SK-N-SH treated with all-trans-retinoic acid at 6 μM for 48 hours (cell line): ENCODE results near the gene DTNBP1.

ENCODE experiments used
- ARNTL ChIP-seq: fragments of 450-650 bp; formaldehyde crosslinking; IDR thresholded peaks from 2 replicates; pipeline ENCODE4 v1.5.0; 2020; ENCODE audit warnings: low read depth, mild to moderate bottlenecking, moderate library complexity, borderline replicate concordance
- RARB ChIP-seq: fragments of 250-450 bp; sonication (Bioruptor Pico); IDR thresholded peaks from 2 replicates; pipeline ENCODE4 v1.8.0; 2021; ENCODE audit warnings: mild to moderate bottlenecking, moderate library complexity
- TOX ChIP-seq: fragments of 250-450 bp; sonication (Bioruptor Pico); IDR thresholded peaks from 2 replicates; pipeline ENCODE4 v1.8.0; 2021; ENCODE audit warnings: mild to moderate bottlenecking, moderate library complexity, borderline replicate concordance
- ZFP3 ChIP-seq: fragments of 250-450 bp; sonication (Bioruptor Pico); IDR thresholded peaks from 2 replicates; pipeline ENCODE4 v1.5.0; 2020; ENCODE audit warnings: mild to moderate bottlenecking, moderate library complexity
- ZFP30 ChIP-seq: fragments of 450-650 bp; formaldehyde crosslinking; IDR thresholded peaks from 2 replicates; pipeline ENCODE4 v1.5.0; 2022; ENCODE audit warnings: mild to moderate bottlenecking, moderate library complexity
- TF ChIP-seq, protein P1 (sequence below): fragments of 250-450 bp; sonication (Bioruptor Pico); IDR thresholded peaks from 2 replicates; pipeline ENCODE4 v1.8.0; 2020; ENCODE audit warnings: mild to moderate bottlenecking, moderate library complexity, borderline replicate concordance

GRCh38 chr6:15577550-15578171 is 85.2 kb downstream of the DTNBP1 start:
- TF ChIP-seq RARB (CRISPR knock-in tag) = no peak
- no peak for TF ChIP-seq ARNTL (CRISPR knock-in tag)
- no peak for TF ChIP-seq ZFP3 (CRISPR knock-in tag)
- TF ChIP-seq, protein P1, sequence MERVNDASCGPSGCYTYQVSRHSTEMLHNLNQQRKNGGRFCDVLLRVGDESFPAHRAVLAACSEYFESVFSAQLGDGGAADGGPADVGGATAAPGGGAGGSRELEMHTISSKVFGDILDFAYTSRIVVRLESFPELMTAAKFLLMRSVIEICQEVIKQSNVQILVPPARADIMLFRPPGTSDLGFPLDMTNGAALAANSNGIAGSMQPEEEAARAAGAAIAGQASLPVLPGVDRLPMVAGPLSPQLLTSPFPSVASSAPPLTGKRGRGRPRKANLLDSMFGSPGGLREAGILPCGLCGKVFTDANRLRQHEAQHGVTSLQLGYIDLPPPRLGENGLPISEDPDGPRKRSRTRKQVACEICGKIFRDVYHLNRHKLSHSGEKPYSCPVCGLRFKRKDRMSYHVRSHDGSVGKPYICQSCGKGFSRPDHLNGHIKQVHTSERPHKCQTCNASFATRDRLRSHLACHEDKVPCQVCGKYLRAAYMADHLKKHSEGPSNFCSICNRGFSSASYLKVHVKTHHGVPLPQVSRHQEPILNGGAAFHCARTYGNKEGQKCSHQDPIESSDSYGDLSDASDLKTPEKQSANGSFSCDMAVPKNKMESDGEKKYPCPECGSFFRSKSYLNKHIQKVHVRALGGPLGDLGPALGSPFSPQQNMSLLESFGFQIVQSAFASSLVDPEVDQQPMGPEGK (CRISPR knock-in tag) = no peak
- no peak for TF ChIP-seq ZFP30
- TF ChIP-seq TOX (CRISPR knock-in tag) = no peak
